Measurements from ENCODE around the gene CBR3.

The CBR3 gene

GRCh38 chr21:36105327-36105842 lies 29.5 kb upstream of the CBR3 start:
- TF ChIP-seq GATA3 (IDR thresholded peaks at IDR 0.05; ENCODE audit: low read depth, low read length) (no peak), GATA2 (IDR thresholded peaks at IDR 0.05; ENCODE audit: low read depth, low read length) (no peak)

- no peak for TF ChIP-seq GATA2 (IDR thresholded peaks at IDR 0.05; ENCODE audit: low read depth, low read length)
- no peak for TF ChIP-seq GATA3 (IDR thresholded peaks at IDR 0.05; ENCODE audit: low read depth, low read length)
These were observed 25.0 kb upstream of the CBR3 start for GRCh38 chr21:36109868-36110267.

GRCh38 chr21:36111238-36111637 lies 23.6 kb upstream of the CBR3 start:
- TF ChIP-seq GATA3 (IDR thresholded peaks at IDR 0.05; ENCODE audit: low read depth, low read length) = no peak
- no peak for TF ChIP-seq GATA2 (IDR thresholded peaks at IDR 0.05; ENCODE audit: low read depth, low read length)

GRCh38 chr21:36113647-36114428 lies 21.0 kb upstream of the CBR3 start:
- TF ChIP-seq GATA3 (IDR thresholded peaks at IDR 0.05; ENCODE audit: low read depth, low read length) (no peak), GATA2 (IDR thresholded peaks at IDR 0.05; ENCODE audit: low read depth, low read length) (no peak)

- TF ChIP-seq GATA3 (IDR thresholded peaks at IDR 0.05; ENCODE audit: low read depth, low read length) = no peak
- TF ChIP-seq GATA2 (IDR thresholded peaks at IDR 0.05; ENCODE audit: low read depth, low read length) = no peak
These were observed 19.6 kb upstream of the CBR3 start for GRCh38 chr21:36115138-36115730.

- no peak for TF ChIP-seq GATA2 (IDR thresholded peaks at IDR 0.05; ENCODE audit: low read depth, low read length)
- TF ChIP-seq GATA3 (IDR thresholded peaks at IDR 0.05; ENCODE audit: low read depth, low read length) = no peak
These were observed 17.6 kb upstream of the CBR3 start for GRCh38 chr21:36117286-36117741.

GRCh38 chr21:36120304-36120888 lies 14.5 kb upstream of the CBR3 start:
- TF ChIP-seq GATA3 (IDR thresholded peaks at IDR 0.05; ENCODE audit: low read depth, low read length) (no peak), GATA2 (IDR thresholded peaks at IDR 0.05; ENCODE audit: low read depth, low read length) (no peak)

GRCh38 chr21:36122977-36123376 lies 11.9 kb upstream of the CBR3 start:
- TF ChIP-seq GATA3 (IDR thresholded peaks at IDR 0.05; ENCODE audit: low read depth, low read length) (no peak), GATA2 (IDR thresholded peaks at IDR 0.05; ENCODE audit: low read depth, low read length) (no peak)

- no peak for TF ChIP-seq GATA3 (IDR thresholded peaks at IDR 0.05; ENCODE audit: low read depth, low read length)
- no peak for TF ChIP-seq GATA2 (IDR thresholded peaks at IDR 0.05; ENCODE audit: low read depth, low read length)
These were observed 10.5 kb upstream of the CBR3 start for GRCh38 chr21:36124395-36124794.

GRCh38 chr21:36125512-36126207 lies 9.2 kb upstream of the CBR3 start:
- TF ChIP-seq GATA2 (IDR thresholded peaks at IDR 0.05; ENCODE audit: low read depth, low read length) (no peak), GATA3 (IDR thresholded peaks at IDR 0.05; ENCODE audit: low read depth, low read length) (no peak)

GRCh38 chr21:36126208-36126565 lies 8.7 kb upstream of the CBR3 start:
- TF ChIP-seq GATA2 (IDR thresholded peaks at IDR 0.05; ENCODE audit: low read depth, low read length) = no peak

- no peak for TF ChIP-seq GATA2 (IDR thresholded peaks at IDR 0.05; ENCODE audit: low read depth, low read length)
- no peak for TF ChIP-seq GATA3 (IDR thresholded peaks at IDR 0.05; ENCODE audit: low read depth, low read length)
These were observed 8.2 kb upstream of the CBR3 start for GRCh38 chr21:36126621-36127110.

GRCh38 chr21:36127250-36127904 lies 7.5 kb upstream of the CBR3 start:
- TF ChIP-seq GATA2 (IDR thresholded peaks at IDR 0.05; ENCODE audit: low read depth, low read length) = no peak
- TF ChIP-seq GATA3 (IDR thresholded peaks at IDR 0.05; ENCODE audit: low read depth, low read length) = no peak

- no peak for TF ChIP-seq GATA2 (IDR thresholded peaks at IDR 0.05; ENCODE audit: low read depth, low read length)
- no peak for TF ChIP-seq GATA3 (IDR thresholded peaks at IDR 0.05; ENCODE audit: low read depth, low read length)
These were observed 6.9 kb upstream of the CBR3 start for GRCh38 chr21:36127977-36128376.

All from SH-SY5Y (cell line).